ENCODE data around the gene GABRG3.

DNA sequence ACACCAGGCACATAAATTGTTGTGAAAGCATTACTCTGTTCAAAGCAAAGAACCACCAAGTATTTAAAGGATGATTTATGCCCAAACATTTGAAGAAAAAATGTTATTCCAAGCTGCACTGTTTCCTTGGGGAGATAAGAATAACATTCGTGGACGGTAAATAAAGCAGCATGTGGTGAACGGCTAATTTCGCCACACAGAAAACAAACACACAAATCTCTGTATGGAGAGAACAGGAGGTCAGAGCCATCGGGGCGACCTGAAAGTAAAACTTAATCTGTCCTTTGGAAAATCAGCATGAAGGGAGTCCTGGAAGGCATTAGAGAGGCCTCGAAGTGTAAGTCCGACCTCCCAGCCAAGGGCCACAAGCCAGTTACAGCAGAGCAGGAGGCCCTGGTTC lies 27.1 kb upstream of the GABRG3 start:
- TF ChIP-seq, protein P1, sequence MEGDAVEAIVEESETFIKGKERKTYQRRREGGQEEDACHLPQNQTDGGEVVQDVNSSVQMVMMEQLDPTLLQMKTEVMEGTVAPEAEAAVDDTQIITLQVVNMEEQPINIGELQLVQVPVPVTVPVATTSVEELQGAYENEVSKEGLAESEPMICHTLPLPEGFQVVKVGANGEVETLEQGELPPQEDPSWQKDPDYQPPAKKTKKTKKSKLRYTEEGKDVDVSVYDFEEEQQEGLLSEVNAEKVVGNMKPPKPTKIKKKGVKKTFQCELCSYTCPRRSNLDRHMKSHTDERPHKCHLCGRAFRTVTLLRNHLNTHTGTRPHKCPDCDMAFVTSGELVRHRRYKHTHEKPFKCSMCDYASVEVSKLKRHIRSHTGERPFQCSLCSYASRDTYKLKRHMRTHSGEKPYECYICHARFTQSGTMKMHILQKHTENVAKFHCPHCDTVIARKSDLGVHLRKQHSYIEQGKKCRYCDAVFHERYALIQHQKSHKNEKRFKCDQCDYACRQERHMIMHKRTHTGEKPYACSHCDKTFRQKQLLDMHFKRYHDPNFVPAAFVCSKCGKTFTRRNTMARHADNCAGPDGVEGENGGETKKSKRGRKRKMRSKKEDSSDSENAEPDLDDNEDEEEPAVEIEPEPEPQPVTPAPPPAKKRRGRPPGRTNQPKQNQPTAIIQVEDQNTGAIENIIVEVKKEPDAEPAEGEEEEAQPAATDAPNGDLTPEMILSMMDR (conservative IDR thresholded peaks at IDR 0.05; ENCODE audit: low read depth, low read length) = no peak
- no peak for TF ChIP-seq POLR2A (IDR thresholded peaks at IDR 0.05; ENCODE audit: low read depth, low read length)
- TF ChIP-seq RAD21 (IDR thresholded peaks at IDR 0.05; ENCODE audit: low read length) = no peak
- no peak for TF ChIP-seq FOS (IDR thresholded peaks at IDR 0.05; ENCODE audit: low read depth, low read length)
- TF ChIP-seq BHLHE40 (IDR thresholded peaks at IDR 0.05; ENCODE audit: low read depth, low read length) = no peak
- TF ChIP-seq MAZ (IDR thresholded peaks at IDR 0.05; ENCODE audit: borderline replicate concordance, low read depth, low read length) = no peak
- no peak for TF ChIP-seq CEBPB (IDR thresholded peaks at IDR 0.05; ENCODE audit: low read depth, low read length)
- TF ChIP-seq, protein P2, sequence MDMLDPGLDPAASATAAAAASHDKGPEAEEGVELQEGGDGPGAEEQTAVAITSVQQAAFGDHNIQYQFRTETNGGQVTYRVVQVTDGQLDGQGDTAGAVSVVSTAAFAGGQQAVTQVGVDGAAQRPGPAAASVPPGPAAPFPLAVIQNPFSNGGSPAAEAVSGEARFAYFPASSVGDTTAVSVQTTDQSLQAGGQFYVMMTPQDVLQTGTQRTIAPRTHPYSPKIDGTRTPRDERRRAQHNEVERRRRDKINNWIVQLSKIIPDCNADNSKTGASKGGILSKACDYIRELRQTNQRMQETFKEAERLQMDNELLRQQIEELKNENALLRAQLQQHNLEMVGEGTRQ (IDR thresholded peaks at IDR 0.05; ENCODE audit: low read depth, low read length) = no peak
- TF ChIP-seq, protein P3, sequence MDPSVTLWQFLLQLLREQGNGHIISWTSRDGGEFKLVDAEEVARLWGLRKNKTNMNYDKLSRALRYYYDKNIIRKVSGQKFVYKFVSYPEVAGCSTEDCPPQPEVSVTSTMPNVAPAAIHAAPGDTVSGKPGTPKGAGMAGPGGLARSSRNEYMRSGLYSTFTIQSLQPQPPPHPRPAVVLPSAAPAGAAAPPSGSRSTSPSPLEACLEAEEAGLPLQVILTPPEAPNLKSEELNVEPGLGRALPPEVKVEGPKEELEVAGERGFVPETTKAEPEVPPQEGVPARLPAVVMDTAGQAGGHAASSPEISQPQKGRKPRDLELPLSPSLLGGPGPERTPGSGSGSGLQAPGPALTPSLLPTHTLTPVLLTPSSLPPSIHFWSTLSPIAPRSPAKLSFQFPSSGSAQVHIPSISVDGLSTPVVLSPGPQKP (IDR thresholded peaks at IDR 0.05; ENCODE audit: borderline replicate concordance, low read depth, low read length) = no peak
- TF ChIP-seq RCOR1 (IDR thresholded peaks at IDR 0.05; ENCODE audit: insufficient replicate concordance, low read length) = no peak

Measured in IMR-90 (cell line).